HG02840 (cell line): ENCODE data around the gene DTX3.
"Not testable (repeated sequence)": the region's sequence is repeated elsewhere in the genome, so short reads cannot be mapped to it uniquely, and the experiment has no call there.

Experiments
- ATAC-seq: cut with Tn5 transposase; IDR thresholded peaks from one replicate; pipeline ENCODE4 v1.9.1; 2021; ENCODE audit warnings: mild to moderate bottlenecking, moderate library complexity, moderate number of reproducible peaks; ENCODE audit not compliant: unreplicated experiment, low FRiP score

The DTX3 gene

GRCh38 chr12:57618431-57618830, 13.8 kb downstream of the DTX3 start:
- not testable (repeated sequence) for ATAC-seq

GRCh38 chr12:57618966-57619433, 14.4 kb downstream of the DTX3 start:
- ATAC-seq = no peak

- ATAC-seq = no peak
Observed at GRCh38 chr12:57619434-57620244, 15.0 kb downstream of the DTX3 start.

- ATAC-seq = no peak
Observed at GRCh38 chr12:57620245-57620935, 15.8 kb downstream of the DTX3 start.

GRCh38 chr12:57620936-57621496, 16.4 kb downstream of the DTX3 start:
- ATAC-seq = no peak

- no peak for ATAC-seq
Observed at GRCh38 chr12:57621497-57622292, 17.1 kb downstream of the DTX3 start.

GRCh38 chr12:57622293-57623245, 17.9 kb downstream of the DTX3 start:
- no peak for ATAC-seq

- no peak for ATAC-seq
Observed at GRCh38 chr12:57623385-57623784, 18.8 kb downstream of the DTX3 start.

GRCh38 chr12:57623811-57624390, 19.3 kb downstream of the DTX3 start:
- ATAC-seq = no peak

GRCh38 chr12:57624441-57625220, 20.0 kb downstream of the DTX3 start:
- no peak for ATAC-seq

- ATAC-seq = no peak
Observed at GRCh38 chr12:57625261-57626032, 20.8 kb downstream of the DTX3 start.

- no peak for ATAC-seq
Observed at GRCh38 chr12:57626111-57626920, 21.7 kb downstream of the DTX3 start.

GRCh38 chr12:57626921-57627445, 22.4 kb downstream of the DTX3 start:
- ATAC-seq = no peak

- no peak for ATAC-seq
Observed at GRCh38 chr12:57627501-57628279, 23.1 kb downstream of the DTX3 start.

GRCh38 chr12:57628280-57629191, 23.9 kb downstream of the DTX3 start:
- no peak for ATAC-seq
